Mucosa of descending colon (tissue), 3 donors: ENCODE data around the gene RAB23. TPM values are rescaled to one million over a fixed set of nuclear protein-coding genes. Genes with fewer than 3 reads are reported as not detected.
A peak's percentile ranks its signal among the peaks of the same experiment; 100 is the strongest.

Experiments used
- ATAC-seq: fragments of 200-7000 bp; cut with Tn5 transposase; one replicate; pipeline ENCODE4 v1.9.1; 2020; ENCODE audit warnings: mild to moderate bottlenecking, moderate library complexity
- DNase-seq, 3 donors: peaks; one replicate each; pipeline ENCODE4 v3.0.0-alpha.2; 2020
- H3K36me3 ChIP-seq: fragments of 200-600 bp; one replicate; pipeline ENCODE4 v1.8.0; 2021; ENCODE audit warnings: low read depth, mild to moderate bottlenecking
- H3K4me1 ChIP-seq: fragments of 200-600 bp; one replicate; pipeline ENCODE4 v1.8.0; 2021; ENCODE audit warnings: low read depth, mild to moderate bottlenecking
- H3K4me3 ChIP-seq: fragments of 200-600 bp; one replicate; pipeline ENCODE4 v1.8.0; 2021; ENCODE audit warnings: mild to moderate bottlenecking
- H3K9me3 ChIP-seq: fragments of 200-600 bp; one replicate; pipeline ENCODE4 v1.8.0; 2021; ENCODE audit warnings: mild to moderate bottlenecking
- intact Hi-C, 2 donors: fragments of 100-400 bp; cut with DNase I in 1 of 2; cut with micrococcal nuclease in 1 of 2; formaldehyde crosslinking; loops; one replicate each; pipeline versions ENCODE4 v1.11.0 to v1.11.1; 2022; cut with DNase I, micrococcal nuclease
- total RNA-seq, 3 donors: library from RNA; stranded (reverse); fragmentation: NEBNext Ultra II Directional in 2 of 3; extraction: Animal tissue kit (Norgen Biotek cat#: 25700) in 2 of 3; gene quantifications; one replicate each; pipeline versions ENCODE4 v1.2.1 to v1.2.4, GENCODE V29; 2021 to 2023
- TF ChIP-seq, protein P1 (sequence below): fragments of 200-600 bp; IDR thresholded peaks from one replicate; pipeline ENCODE4 v1.8.0; 2022; ENCODE audit warnings: antibody characterized with exemption, mild to moderate bottlenecking
- donor health status: DM: no; HTN: no; CAD: no; lungs with moderate emphysema.
- donor health status: DM: no; HTN: no; CAD: no.
- donor health status: DM: no; HTN: yes; CAD: no.

Gene RAB23
- total RNA-seq, 3 donors from 2014 or later, result 2.9 to 109 (median 8.7) TPM

DNA sequence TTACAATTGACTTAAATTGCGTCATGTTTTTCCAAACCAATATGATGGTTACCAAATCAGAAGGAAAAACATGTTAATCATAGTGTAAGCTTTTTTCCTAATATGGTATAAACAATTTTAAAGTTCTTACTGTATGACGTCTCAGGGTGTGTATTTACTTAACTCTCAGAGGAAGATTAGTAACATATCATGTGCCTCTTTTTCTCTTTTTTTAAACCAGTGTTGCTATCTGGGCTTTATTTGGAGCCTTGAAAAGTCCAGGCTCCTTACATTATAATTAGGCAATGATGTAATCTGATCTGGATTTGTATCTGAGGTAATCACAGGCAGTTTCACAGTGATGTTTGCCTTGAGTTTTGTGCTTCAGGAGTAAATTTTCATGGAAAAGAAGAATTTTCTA lies 20.4 kb upstream of the RAB23 start:
- H3K4me1 ChIP-seq, result no peaks in the 10 kb centered on the region
- intact Hi-C loops, result no loop called here
- TF ChIP-seq, protein P1, sequence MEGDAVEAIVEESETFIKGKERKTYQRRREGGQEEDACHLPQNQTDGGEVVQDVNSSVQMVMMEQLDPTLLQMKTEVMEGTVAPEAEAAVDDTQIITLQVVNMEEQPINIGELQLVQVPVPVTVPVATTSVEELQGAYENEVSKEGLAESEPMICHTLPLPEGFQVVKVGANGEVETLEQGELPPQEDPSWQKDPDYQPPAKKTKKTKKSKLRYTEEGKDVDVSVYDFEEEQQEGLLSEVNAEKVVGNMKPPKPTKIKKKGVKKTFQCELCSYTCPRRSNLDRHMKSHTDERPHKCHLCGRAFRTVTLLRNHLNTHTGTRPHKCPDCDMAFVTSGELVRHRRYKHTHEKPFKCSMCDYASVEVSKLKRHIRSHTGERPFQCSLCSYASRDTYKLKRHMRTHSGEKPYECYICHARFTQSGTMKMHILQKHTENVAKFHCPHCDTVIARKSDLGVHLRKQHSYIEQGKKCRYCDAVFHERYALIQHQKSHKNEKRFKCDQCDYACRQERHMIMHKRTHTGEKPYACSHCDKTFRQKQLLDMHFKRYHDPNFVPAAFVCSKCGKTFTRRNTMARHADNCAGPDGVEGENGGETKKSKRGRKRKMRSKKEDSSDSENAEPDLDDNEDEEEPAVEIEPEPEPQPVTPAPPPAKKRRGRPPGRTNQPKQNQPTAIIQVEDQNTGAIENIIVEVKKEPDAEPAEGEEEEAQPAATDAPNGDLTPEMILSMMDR, result no peak
- peak; percentile 24 for ATAC-seq
- no peak overlapping the region for H3K4me3 ChIP-seq
- H3K36me3 ChIP-seq, result no peaks in the 10 kb centered on the region
- no peak for DNase-seq
- H3K9me3 ChIP-seq, result no peaks in the 10 kb centered on the region

DNA sequence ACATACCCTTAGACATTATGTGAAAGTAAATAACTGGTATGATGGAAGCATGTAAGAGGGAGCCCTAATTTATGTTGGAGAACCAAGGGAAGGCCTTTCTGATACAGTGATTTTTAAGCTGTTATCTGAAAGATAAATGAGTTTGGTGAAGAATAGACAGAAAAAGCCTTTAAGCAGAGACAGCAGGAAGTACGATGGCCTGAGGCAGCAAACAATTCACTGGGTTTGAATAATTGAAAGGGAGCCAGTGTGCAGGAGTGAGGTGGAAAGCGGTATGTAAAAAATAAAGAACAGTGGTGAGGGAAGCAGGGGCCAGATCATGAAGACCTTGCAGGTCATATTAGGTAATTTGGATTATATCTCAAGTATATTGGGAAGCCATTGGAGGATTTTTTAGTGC lies 4.1 kb upstream of the RAB23 start:
- TF ChIP-seq, protein P1, result no peak
- Histone ChIP-seq H3K4me3 (no peak overlapping the region), H3K9me3 (no peaks in the 10 kb centered on the region), H3K4me1 (no peaks in the 10 kb centered on the region), H3K36me3 (no peaks in the 10 kb centered on the region)
- intact Hi-C loops, result no loop called here
- DNase-seq (no peak), ATAC-seq (no peak)

DNA sequence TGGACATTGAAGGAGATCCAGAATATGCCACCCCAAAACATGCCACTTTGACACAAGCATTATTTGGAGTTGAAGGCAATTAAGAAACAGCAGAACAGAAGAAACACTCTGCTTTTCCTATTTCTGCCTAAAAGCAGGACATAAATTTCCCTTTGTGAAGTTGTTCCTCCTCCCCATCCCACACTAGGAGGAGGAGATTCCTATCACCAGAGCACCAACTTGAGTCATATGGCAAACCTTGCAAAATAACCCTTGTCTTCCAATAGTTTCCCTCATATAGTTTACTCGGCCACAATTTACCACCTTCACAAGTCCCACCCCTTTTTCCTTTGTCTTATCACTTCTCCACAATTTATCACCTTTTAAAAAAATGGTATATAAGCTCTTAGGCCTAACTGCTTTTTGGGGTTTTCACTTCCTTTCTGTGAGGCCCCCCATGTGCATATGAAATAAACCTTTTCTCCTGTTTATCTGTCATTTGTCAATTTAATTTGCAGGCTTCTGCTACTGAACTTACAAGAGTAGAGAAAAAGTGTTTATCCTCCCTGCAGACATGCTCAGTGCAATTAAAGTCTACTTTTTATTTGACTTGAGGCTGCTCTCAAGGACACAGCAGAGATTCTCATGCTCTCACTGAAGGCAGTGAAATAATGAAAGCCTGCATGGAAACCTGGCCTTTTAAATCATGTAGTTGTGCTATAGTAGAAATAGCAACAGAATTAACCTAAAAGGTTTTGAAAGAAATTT lies 2.8 kb upstream of the RAB23 start:
- intact Hi-C loops, result no loop called here

DNA sequence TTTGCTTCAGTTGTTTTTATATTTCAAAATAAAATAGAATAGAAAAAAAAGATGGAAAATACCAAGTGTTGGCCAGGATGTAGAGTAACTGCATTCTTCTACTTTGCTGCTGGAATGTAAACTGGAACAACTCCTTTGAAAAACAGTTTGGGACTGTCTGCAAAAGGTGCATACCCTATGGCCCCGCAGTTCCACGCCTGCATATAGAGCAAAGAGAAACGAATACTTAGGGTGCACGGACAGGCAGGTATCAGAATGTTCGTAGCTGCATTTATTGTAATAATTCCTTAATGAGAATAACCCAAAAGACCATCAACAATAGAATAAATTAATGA lies 603 bp upstream of the RAB23 start:
- DNase-seq, result peak in 1 of 3 donors; percentile 21
- Histone ChIP-seq H3K9me3 (no peaks in the 10 kb centered on the region), H3K4me1 (no peaks in the 10 kb centered on the region), H3K4me3 (peak overlapping the region; percentile 86), H3K36me3 (no peaks in the 10 kb centered on the region)
- TF ChIP-seq, protein P1, result no peak
- intact Hi-C loops, result no loop called here
- ATAC-seq, result no peak

More for the DNA sequence above, 2.8 kb upstream of the RAB23 start:
- no peak for ATAC-seq
- DNase-seq, result no peak
- Histone ChIP-seq H3K4me1 (no peaks in the 10 kb centered on the region), H3K9me3 (no peaks in the 10 kb centered on the region), H3K36me3 (no peaks in the 10 kb centered on the region), H3K4me3 (no peak overlapping the region)
- TF ChIP-seq, protein P1, result no peak

DNA sequence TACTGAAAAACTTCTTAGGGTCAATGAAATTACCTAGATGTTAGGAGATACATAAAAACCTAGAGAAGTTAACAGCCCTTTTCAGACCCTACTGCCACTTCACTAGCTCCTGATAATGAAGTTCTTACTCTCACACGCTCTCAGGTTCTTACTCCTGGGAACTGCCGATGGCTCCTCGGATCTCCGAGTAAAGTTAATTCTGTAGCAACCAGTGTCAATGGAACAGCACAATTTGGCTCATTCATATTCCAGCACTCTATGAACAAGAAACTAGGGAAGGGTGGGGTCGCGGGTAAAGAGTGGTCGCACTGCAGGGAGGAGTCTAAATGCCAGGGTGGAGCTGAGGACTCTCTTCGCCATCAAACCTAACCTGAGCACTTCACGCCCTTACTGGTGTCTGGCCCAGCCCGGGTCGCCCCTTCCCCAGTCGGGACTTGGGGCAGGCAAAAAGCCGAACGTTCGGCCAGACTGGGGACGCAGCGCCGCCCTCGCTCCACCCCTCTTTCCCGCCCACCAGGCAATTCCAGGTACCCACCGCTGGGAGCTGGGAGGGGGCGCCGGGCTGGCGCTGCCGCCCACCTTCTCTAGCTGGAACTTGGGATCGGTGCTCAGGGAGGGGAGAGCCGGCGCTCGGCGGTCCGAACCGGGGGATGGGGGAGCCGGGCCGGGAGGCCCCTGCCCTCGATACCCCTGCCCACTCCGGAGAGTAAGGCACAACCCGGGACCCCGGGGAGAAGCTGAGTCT lies 744 bp downstream of the RAB23 start:
- intact Hi-C loops, result no loop called here

More for the DNA sequence above, 744 bp downstream of the RAB23 start:
- H3K4me1 ChIP-seq, result peaks cover 7% of the 10 kb centered on the region
- H3K4me3 ChIP-seq, result peak overlapping the region; percentile 86
- H3K36me3 ChIP-seq, result no peaks in the 10 kb centered on the region
- DNase-seq, result peak; percentile 63 to 86 (median 82)
- no peaks in the 10 kb centered on the region for H3K9me3 ChIP-seq
- peak; percentile 84 for ATAC-seq
- TF ChIP-seq, protein P1, result no peak
